Raji (cell line): ENCODE measurements around the gene GAL.

ENCODE experiments used
- POLR2A ChIP-seq: IDR thresholded peaks from 2 replicates; pipeline ENCODE4 v1.6.1; 2011; ENCODE audit warnings: low read depth, low read length, control low read depth; ENCODE audit not compliant: insufficient read depth

The GAL gene

GRCh38 chr11:68684385-68685356 is at the start of gene GAL:
TSS of gene GAL (plus strand) at chr11:68684544. CDS start at chr11:68684924, 380 bp downstream.
- no peak for TF ChIP-seq POLR2A

GRCh38 chr11:68641880-68642279 is 42.5 kb upstream of the GAL start:
- no peak for TF ChIP-seq POLR2A

- no peak for TF ChIP-seq POLR2A
These were observed 40.8 kb upstream of the GAL start for GRCh38 chr11:68643585-68643984.

- TF ChIP-seq POLR2A, result no peak
These were observed 37.5 kb upstream of the GAL start for GRCh38 chr11:68646832-68647231.

- no peak for TF ChIP-seq POLR2A
These were observed 34.3 kb upstream of the GAL start for GRCh38 chr11:68649851-68650555.

GRCh38 chr11:68650801-68651200 is 33.5 kb upstream of the GAL start:
- no peak for TF ChIP-seq POLR2A

GRCh38 chr11:68651208-68651984 is 32.9 kb upstream of the GAL start:
- no peak for TF ChIP-seq POLR2A

GRCh38 chr11:68651985-68652682 is 32.2 kb upstream of the GAL start:
- TF ChIP-seq POLR2A, result no peak

GRCh38 chr11:68652683-68653156 is 31.6 kb upstream of the GAL start:
- TF ChIP-seq POLR2A, result no peak

- TF ChIP-seq POLR2A, result no peak
These were observed 30.6 kb upstream of the GAL start for GRCh38 chr11:68653486-68654430.

- no peak for TF ChIP-seq POLR2A
These were observed 29.4 kb upstream of the GAL start for GRCh38 chr11:68654978-68655377.

- no peak for TF ChIP-seq POLR2A
These were observed 28.9 kb upstream of the GAL start for GRCh38 chr11:68655406-68655805.

- TF ChIP-seq POLR2A, result no peak
These were observed 28.5 kb upstream of the GAL start for GRCh38 chr11:68655806-68656205.
